Activated naive CD8-positive, alpha-beta T cell (primary cell): ENCODE results near the gene TEX38.

Experiments used
- H3K27ac Mint-ChIP-seq: one replicate; pipeline ENCODE4 v1.8.0; 2021; ENCODE audit warnings: mixed read lengths
- H3K27me3 Mint-ChIP-seq: one replicate; pipeline ENCODE4 v1.8.0; 2021; ENCODE audit warnings: mixed read lengths
- H3K36me3 Mint-ChIP-seq: one replicate; pipeline ENCODE4 v1.8.0; 2021; ENCODE audit warnings: mixed read lengths
- H3K4me1 Mint-ChIP-seq: one replicate; pipeline ENCODE4 v1.8.0; 2021; ENCODE audit warnings: low read depth, mixed read lengths
- H3K4me3 Mint-ChIP-seq: one replicate; pipeline ENCODE4 v1.8.0; 2021; ENCODE audit warnings: mild to moderate bottlenecking, mixed read lengths
- H3K9me3 Mint-ChIP-seq: one replicate; pipeline ENCODE4 v1.8.0; 2021; ENCODE audit warnings: low read depth, mixed read lengths

The TEX38 gene

DNA sequence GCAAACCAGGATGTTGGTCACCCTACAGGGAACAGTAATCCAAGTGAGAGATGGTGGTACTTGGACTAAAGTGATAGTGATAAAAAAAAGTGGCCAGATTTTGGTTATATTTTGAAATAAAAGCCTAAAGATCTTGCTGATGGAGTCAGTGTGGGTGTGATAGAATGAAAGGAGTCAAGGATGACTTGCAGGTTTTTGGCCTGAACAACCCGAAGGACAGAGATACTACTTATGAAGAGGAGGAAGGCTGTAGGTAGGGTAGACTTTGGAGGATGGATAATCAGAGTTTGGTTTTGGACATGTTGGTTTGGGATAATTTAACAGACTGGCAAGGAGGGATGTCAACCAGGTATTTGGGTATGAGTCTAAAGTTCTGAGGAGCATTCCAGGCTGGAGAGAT, 1.5 kb upstream of the TEX38 start:
- Mint-ChIP-seq H3K27me3 (no peaks in the 10 kb centered on the region), H3K9me3 (no peaks in the 10 kb centered on the region), H3K4me3 (no peak overlapping the region), H3K4me1 (peaks cover 26% of the 10 kb centered on the region), H3K36me3 (peaks cover 3% of the 10 kb centered on the region), H3K27ac (no peak overlapping the region)

DNA sequence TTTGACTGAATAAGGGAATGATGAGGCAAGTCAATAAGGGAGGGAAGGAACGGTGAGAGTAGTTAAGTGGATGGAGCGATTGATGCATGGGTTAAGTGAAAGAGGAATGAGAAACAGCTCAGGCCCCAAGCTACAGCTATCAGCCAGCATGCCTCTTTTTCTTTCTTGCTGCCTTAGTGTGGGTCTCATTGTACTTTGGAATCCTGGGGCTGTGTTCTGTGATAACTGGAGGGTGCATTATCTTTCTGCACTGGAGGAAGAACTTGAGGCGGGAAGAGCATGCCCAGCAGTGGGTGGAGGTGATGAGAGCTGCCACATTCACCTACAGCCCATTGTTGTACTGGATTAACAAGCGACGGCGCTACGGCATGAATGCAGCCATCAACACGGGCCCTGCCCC, 1.0 kb downstream of the TEX38 start:
- Mint-ChIP-seq H3K4me3 (no peak overlapping the region), H3K9me3 (no peaks in the 10 kb centered on the region), H3K27me3 (no peaks in the 10 kb centered on the region), H3K27ac (no peak overlapping the region), H3K4me1 (peaks cover 34% of the 10 kb centered on the region), H3K36me3 (peaks cover 6% of the 10 kb centered on the region)

DNA sequence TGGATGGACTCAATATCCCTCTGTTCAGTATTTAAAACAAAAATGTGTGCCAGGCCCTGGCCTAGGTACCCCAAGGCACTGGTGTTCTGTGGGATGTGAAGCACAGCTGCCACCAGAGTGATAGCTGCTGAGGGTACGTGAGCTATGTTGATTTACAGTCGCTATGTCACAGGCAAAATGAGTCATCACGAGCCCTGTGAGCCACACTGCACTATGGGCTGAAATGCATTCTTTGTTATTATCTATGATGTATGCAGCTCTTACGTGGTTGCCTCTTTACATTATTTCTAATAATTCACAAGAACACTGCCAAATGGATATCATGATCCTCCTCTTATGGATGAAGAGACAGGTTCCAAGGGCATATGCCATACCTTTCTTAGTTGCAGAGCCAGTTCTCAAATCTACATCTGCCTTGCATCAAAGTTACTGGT, 2.1 kb downstream of the TEX38 start:
- H3K36me3 Mint-ChIP-seq = peaks cover 8% of the 10 kb centered on the region
- no peak overlapping the region for H3K4me3 Mint-ChIP-seq
- no peaks in the 10 kb centered on the region for H3K9me3 Mint-ChIP-seq
- H3K27me3 Mint-ChIP-seq = no peaks in the 10 kb centered on the region
- peak overlapping the region; percentile 72 for H3K27ac Mint-ChIP-seq
- peaks cover 36% of the 10 kb centered on the region for H3K4me1 Mint-ChIP-seq

DNA sequence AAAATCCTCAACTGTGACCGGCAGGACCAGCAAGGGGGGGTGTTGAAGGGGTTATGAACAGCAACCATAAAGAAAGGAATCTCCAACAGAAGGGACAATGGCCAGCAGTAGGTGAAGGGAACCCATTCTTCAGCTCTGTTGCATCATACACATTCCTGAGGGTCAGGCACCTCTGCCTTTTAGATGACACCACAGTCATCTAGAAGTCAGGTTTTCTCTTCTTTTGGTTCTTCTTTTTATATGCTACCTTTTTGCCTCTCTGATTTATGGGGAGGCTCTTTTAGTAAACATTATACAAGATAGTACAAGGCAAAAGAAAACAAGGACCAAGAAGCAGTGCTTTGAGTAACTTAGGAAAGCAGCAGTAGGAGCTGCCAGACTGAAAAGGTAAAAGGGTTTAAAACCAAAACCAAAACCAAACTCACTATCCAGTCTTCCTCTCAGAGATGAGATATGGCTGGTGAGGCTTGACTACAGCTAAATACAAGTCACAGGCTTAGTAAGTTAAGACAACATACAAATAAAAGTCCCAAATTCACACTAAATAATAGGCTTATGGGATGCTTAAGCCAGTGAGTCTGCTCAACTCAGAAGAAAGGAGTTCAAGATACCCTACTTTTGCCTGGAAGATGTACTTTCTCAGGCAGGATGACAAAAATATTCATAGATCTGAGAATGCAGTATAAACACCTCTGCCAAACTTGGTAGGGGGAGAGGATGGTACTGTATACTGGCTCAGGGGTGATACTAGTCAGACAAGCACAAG, 4.1 kb downstream of the TEX38 start:
- H3K36me3 Mint-ChIP-seq = peaks cover 12% of the 10 kb centered on the region
- H3K4me3 Mint-ChIP-seq = peak overlapping the region; percentile 49
- no peaks in the 10 kb centered on the region for H3K27me3 Mint-ChIP-seq
- H3K9me3 Mint-ChIP-seq = no peaks in the 10 kb centered on the region
- H3K4me1 Mint-ChIP-seq = peaks cover 36% of the 10 kb centered on the region
- H3K27ac Mint-ChIP-seq = peak overlapping the region; percentile 88

DNA sequence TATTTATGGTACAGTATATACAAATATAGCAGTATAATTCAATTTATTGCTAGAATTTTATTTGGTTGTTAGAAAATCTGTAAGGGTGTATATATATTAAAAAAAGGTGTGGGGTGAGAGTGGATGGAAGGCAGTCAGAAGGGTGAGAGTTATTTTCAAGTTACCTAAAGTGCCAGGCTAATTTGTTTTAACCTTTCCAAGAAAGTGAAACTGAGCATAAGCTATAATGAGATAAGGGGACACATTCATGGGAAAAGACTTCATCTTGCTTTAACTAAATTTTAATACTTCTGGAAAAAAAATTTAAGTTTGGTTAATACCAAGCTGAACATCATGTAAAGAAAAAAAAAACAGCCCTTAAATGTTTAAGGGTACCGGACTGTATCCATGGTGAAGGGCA, 4.9 kb downstream of the TEX38 start:
- Mint-ChIP-seq H3K36me3 (peaks cover 14% of the 10 kb centered on the region), H3K27ac (peak overlapping the region; percentile 88), H3K4me1 (peaks cover 36% of the 10 kb centered on the region), H3K27me3 (no peaks in the 10 kb centered on the region), H3K4me3 (peak overlapping the region; percentile 49), H3K9me3 (no peaks in the 10 kb centered on the region)

DNA sequence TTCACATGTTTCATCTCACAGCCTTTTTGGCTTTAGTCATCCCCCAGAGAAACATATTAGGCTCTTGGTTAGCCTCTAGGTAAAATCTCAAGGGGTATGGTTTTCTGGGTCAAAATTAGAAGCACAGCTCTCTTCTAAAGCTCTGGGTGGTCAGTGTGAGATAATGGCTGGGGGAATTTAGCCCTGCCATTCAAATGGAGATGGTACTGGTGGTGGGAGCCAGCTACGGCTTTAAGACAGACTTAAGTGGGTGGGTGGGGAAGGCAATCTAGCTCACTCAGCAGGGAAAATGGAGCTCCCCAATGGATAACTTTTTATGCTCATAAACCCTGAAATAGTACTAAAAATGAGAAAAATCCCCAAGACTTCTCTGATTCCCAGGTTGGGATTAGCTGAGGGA, 5.7 kb downstream of the TEX38 start:
- Mint-ChIP-seq H3K9me3 (no peaks in the 10 kb centered on the region), H3K27ac (peak overlapping the region; percentile 88), H3K27me3 (no peaks in the 10 kb centered on the region), H3K36me3 (peaks cover 14% of the 10 kb centered on the region), H3K4me1 (peaks cover 36% of the 10 kb centered on the region), H3K4me3 (no peak overlapping the region)

DNA sequence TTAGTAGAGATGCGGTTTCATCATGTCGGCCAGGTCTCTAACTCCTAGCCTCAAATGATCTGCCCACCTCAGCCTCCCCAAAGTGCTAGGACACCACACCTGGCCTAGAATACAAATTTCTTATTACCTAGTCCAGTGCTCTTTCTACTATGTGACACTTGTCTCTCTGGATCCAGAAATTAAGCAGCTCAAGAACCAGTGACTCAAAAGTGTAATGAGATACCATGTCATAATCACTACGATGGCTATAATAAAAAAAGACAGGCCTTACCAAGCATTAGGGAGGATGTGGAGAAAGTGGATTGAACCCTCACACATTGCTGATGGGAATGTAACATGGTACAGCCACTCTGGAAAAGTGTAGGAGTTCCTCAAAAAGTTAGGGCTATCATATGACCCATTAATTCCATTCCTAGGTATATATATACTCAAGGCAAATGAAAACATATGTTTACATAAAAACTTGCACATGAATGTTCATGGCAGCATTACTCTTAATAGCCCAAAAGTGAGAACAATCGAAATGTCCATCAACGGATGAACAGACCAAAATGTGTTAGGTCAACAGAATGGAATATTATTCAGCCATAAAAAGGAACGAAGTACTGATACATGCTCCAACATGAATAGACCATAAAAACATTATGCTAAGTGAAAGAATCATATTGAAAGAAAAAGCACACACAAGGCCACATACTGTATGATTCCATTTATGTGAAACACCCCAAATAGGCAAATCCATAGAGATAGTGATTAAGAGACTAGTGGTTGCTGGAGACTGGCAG, 8.3 kb downstream of the TEX38 start:
- no peak overlapping the region for H3K27ac Mint-ChIP-seq
- peaks cover 12% of the 10 kb centered on the region for H3K36me3 Mint-ChIP-seq
- no peaks in the 10 kb centered on the region for H3K27me3 Mint-ChIP-seq
- H3K9me3 Mint-ChIP-seq = no peaks in the 10 kb centered on the region
- peaks cover 28% of the 10 kb centered on the region for H3K4me1 Mint-ChIP-seq
- no peak overlapping the region for H3K4me3 Mint-ChIP-seq

DNA sequence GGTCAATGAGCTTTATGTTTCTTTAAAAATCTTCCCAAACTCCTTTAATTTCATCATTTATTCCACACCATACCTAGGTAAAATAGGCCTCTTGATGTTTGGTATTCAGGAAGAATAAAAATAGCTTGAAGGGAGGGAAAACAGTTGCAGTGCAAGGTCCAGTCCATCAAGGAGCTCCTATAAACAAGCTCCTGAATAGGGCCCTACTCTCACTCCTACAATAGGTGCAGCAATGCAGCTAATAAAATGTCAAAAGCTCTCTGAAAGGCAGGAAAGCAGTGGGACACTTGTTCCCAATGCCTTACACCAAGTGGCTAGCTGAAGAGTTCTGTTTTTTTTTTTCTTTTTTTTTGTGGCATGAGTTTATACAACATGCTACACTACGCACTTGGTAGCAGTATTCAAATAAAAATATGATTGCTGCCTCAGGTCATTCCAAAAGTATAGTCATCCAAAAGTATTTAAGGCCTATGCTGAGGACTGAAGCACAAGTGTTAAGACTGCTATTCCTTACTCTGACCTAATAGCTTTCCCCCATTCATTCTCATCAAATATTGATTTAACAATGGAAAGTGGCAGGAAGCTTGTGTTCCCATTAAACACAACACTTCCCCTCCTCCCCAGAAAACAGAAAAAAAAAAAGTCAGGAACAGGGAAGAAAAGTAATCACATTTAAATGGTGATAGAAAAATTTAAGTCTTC, 9.8 kb downstream of the TEX38 start:
- Mint-ChIP-seq H3K36me3 (peaks cover 9% of the 10 kb centered on the region), H3K27me3 (no peaks in the 10 kb centered on the region), H3K27ac (no peak overlapping the region)

DNA sequence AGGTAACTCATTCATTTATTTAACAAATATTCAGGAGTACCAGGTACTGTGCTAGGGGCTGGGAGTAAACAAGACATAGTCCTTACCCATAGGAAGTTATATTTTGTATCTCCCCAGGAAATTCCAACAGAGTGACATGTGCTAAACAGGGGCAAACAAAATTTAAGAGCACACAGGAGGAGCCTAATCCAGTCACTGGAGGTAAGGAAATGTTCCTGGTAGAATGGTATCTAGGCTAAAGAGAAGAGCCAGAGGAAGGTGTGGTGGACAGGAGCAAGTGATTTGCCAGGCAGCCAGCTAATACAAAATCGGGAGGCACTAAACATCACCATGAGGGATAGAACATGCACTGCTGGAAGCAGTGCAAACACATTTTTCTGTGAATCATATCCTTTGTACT, 10.4 kb downstream of the TEX38 start:
- Mint-ChIP-seq H3K27ac (no peak overlapping the region), H3K36me3 (peaks cover 9% of the 10 kb centered on the region), H3K4me3 (no peak overlapping the region), H3K27me3 (no peaks in the 10 kb centered on the region), H3K4me1 (peaks cover 12% of the 10 kb centered on the region), H3K9me3 (no peaks in the 10 kb centered on the region)

More for the DNA sequence above, 9.8 kb downstream of the TEX38 start:
- no peaks in the 10 kb centered on the region for H3K9me3 Mint-ChIP-seq
- peaks cover 14% of the 10 kb centered on the region for H3K4me1 Mint-ChIP-seq
- no peak overlapping the region for H3K4me3 Mint-ChIP-seq

DNA sequence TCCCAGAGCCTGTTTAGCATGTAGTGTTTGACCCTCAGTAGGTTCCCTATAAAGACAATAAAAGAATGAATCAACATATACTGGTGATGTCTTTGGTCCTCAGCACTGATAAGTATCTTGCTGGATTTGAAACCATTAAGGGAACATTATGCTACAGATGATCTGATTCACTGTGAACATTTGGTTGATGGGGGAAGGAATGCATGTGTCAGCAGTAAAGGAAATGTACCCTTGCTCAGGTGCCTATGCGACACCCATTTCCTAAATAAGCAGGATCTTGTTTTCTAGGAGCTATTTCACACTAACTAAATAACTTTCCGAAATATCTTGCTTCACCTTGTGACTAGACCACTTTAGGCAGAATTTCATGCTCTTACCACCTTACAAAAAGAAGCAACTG, 13.0 kb downstream of the TEX38 start:
- Mint-ChIP-seq H3K36me3 (peaks cover 9% of the 10 kb centered on the region), H3K27me3 (no peaks in the 10 kb centered on the region), H3K27ac (peak overlapping the region; percentile 41), H3K4me3 (no peak overlapping the region), H3K9me3 (no peaks in the 10 kb centered on the region), H3K4me1 (peaks cover 19% of the 10 kb centered on the region)

DNA sequence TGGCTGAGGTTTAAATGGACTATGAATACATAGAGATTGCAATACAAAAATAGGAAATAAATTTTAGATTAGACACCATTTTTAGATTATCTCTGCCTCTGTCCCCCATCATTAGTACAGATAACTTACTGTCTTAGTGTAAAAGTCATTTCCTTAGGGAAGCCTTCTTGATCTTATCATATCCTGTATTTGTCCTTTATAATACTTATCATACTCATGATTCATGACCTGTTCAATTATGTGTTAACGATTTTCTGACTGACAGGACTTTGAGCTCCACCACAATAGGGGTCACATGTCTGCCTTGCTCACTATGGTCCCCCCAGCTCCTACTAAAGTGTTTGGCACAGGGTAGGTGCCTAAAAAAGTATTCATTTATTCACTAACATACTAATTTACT, 14.6 kb downstream of the TEX38 start:
- Mint-ChIP-seq H3K9me3 (no peaks in the 10 kb centered on the region), H3K27me3 (no peaks in the 10 kb centered on the region), H3K4me1 (peaks cover 21% of the 10 kb centered on the region), H3K27ac (peak overlapping the region; percentile 30), H3K36me3 (peaks cover 2% of the 10 kb centered on the region), H3K4me3 (no peak overlapping the region)

DNA sequence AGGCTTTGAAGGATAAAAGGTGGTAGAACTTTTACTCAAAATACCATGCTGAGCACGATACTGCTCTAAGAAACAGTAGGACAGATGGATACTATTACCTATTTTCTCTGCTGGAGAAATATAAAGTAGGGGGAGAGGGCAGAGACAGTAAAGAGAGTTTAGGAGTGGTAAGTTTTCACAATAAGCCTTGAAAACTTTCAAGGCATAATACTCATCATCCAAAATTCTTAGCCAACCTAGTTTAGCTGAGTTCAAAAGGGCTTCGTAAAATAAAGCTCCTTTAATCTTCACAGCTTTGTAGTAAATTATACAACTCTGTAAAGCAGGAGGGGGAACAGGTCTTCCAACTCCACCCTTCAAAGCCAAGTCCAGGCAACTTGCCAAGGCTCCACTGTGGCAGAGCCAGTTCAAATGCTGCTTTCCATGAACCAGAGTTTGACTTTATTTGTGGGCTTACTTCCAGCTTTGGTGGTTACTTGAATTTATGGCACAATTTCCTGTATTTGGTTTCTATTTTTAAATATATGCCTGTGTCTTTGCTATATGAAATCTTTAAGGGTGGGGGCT, 15.5 kb downstream of the TEX38 start:
- no peak overlapping the region for H3K4me3 Mint-ChIP-seq
- no peaks in the 10 kb centered on the region for H3K27me3 Mint-ChIP-seq
- H3K36me3 Mint-ChIP-seq = peaks cover 2% of the 10 kb centered on the region
- H3K4me1 Mint-ChIP-seq = peaks cover 21% of the 10 kb centered on the region
- no peaks in the 10 kb centered on the region for H3K9me3 Mint-ChIP-seq
- peak overlapping the region; percentile 59 for H3K27ac Mint-ChIP-seq

DNA sequence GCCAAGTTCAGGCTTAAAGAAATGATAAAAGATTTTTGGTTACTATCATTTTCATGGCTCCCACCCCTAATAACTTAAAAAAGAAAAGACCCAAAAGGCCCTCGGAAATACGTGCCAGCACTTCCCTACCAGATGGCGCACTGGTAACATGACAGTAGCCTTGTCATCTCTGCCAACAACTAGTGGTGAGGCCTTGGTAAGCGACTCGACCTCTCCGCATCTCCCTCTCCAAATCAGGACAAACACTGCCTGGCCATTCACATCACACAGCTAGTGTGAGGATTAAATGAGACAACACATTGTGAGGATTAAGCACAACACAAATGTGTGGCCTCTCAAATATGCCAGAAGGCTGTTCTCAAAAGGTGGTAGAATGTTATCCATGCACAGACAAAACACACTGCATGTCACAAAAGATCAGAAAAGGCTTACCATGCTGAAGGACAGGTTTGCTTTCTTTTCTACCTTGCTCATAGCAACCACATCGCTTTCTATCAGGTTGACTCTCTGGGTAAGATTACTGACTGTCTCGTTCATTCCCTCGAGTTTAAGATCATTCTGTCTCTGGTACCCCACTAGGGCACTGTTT, 16.4 kb downstream of the TEX38 start:
- Mint-ChIP-seq H3K9me3 (no peaks in the 10 kb centered on the region), H3K36me3 (peaks cover 2% of the 10 kb centered on the region), H3K4me3 (no peak overlapping the region), H3K27me3 (no peaks in the 10 kb centered on the region), H3K27ac (peak overlapping the region; percentile 65), H3K4me1 (peaks cover 21% of the 10 kb centered on the region)

DNA sequence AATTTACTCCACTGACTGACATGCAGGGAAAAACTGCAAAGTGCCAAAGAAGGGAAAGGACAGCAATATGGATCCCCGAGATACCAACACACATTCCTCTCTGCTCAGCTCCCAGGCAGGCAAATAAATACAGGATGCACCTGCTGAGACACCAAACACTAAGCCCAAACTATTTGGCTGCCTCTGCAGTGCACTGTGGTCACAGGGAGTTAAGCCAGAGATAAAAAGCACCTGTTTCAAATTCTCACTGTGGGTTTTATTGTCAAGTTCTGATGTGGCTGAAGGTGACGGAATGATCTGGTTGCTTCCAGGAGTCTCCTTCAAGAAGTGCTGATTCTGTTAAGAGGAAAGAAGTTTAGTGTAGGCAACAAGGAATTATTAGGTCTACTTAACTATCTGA, 17.7 kb downstream of the TEX38 start:
- H3K36me3 Mint-ChIP-seq = peaks cover 2% of the 10 kb centered on the region
- H3K27ac Mint-ChIP-seq = peak overlapping the region; percentile 41

More for the DNA sequence above, 17.7 kb downstream of the TEX38 start:
- Mint-ChIP-seq H3K27me3 (no peaks in the 10 kb centered on the region), H3K4me3 (no peak overlapping the region), H3K4me1 (peaks cover 24% of the 10 kb centered on the region), H3K9me3 (no peaks in the 10 kb centered on the region)
